NOMO-1 (cell line): Measurements from ENCODE around the gene MAT1A.

Experiments
- DNase-seq, 2 experiments: peaks; one replicate each; lab custom pipeline; 2025; ENCODE audit not compliant: unreplicated experiment in 2 of 2; lab: John Stamatoyannopoulos, UW

MAT1A gene

DNA sequence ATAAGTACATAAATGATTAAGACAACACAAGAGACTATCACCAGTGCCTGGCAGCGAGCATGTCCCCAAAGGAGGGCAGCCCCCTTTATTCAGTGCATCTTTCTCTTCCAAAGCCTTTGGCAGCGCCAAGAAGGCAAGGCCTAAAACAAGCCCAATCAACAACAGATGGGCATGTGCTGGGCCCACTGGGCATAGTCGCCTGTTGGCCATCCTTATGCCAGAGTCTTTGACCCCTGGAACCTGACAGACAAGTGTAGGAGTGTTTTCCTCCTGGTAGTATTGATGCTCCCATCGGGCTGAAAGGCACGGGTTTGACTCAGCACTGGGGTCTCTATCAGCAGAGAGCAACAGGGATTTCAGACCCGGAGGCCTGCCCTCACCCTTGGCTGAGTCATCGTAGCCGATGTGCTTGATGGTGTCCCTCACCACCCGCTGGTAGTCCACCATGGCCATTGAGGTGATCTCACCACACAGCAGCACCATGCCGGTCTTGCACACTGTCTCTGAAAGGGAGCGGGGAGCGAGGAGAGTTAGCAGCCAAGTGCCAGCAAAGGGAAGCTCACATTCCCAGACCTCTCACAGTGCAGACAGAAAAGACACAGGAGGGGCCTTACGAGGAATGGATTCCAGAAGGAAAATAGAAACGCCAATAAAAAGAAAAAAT, 5.8 kb downstream of the MAT1A start:
- no peak for DNase-seq

DNA sequence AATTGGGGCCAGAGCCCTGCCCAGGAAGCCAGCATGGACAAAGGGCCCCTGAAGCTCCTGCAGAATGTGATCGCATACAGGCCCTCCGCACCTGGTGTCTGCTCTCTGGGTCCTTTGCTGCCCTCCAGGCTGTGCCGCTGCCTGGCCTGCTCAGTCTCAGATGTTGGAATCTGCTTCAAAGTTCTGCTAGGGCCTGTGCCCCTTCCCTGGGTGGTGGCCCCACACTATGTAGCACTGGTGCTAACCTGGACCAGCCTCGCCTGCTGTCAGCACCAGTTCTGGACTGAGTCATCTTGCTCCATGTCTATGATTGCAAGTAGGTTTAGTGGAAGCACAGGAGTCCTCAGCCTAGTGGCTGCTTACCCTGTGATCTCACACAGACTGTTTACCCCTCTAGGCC, 6.3 kb downstream of the MAT1A start:
- no peak for DNase-seq

DNA sequence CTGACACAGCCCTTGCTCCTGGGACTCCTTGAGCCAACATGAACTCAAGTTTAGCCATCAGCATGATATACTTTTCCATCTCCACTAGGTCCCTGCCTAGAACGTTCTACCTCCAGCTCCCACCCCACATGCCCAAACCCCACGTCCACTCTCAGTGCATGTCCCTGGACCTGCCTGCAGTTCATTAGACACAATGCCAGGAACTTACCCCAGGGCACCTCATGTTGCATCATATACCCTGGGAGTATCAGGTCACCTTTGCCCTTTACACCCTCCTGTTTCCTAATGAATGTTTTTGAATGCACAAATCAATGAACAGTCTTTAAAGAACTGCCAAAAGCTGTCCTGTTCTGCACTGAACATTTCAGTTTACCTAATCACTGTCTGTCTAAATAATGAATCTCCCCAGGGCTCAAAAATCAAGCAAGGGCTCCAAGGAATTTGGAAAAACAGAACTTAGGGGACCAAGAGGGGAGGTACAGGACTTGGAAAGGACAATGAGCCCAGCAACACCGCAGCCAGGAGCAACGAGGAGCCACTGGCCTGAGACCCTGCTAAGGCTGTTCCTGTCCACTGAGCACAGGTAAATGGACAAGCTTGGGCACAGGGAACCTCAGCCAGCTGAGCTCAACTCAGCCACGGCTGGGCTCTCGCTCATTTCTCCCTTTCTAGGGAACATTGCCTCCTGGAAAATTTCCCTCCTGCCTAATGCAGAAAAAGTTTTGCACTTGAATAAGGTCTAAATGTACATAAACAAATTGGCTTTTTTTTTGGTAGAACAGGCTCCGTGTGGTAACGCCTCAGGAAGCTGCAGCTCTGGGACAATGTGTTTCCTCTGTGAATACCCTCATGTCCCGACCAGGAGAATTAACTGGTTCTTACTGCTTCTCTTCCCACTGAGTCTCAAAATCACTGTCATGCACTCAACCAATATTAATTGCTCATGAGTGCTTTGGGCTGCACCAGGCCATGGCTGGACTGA, 7.4 kb downstream of the MAT1A start:
- DNase-seq, result no peak

DNA sequence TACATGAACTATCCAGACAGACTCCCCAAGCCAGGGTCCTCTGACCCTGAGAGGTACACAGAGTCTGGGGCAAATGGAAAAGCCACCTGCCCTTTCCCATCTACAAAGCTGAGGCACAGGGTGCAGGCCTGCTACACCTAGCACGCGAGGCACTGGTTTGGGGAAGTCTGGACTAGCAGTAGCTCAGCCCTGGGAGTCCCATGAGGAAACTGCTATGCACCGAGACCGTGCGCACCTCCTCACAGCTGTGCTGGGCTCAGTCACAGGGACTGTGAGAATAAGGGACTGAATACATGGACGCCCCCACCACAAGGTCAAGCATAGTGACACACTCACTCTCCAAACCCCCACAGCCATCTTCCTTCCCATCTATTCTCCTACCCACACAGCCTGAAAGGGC, 8.2 kb downstream of the MAT1A start:
- DNase-seq, result no peak

DNA sequence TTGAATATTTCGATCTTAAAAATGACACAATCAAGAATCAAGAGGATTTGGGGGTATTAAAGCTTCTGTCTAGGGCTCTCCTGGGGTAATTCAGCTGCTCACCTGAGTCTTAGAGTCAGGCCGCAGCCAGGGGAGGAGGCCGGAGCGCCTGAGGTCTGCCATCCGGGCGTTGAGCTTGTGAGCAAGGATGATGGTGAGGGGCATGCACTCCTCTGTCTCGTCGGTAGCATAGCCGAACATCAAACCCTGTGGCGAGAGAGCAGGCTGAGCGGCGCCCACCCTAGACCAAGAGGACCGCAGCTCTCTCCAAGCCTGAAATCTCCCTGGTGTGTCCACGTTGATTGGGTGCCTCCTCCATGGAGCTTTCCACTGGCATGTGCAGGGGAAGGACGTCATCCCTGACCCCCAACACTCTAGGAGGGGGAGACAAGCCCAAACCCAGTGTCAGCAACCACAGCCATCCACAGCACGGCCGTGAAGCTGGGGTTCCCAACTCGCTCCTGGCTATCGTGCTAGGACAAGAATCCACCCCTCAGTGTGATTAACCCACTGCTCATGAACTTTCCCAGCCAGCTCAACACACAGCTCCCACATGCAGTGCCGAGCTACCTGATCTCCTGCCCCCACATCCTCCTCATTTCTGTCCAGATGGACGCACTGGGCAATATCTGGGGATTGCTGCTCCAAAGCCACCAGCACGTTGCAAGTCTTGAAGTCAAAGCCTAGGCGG, 9.2 kb downstream of the MAT1A start:
- DNase-seq, result no peak

DNA sequence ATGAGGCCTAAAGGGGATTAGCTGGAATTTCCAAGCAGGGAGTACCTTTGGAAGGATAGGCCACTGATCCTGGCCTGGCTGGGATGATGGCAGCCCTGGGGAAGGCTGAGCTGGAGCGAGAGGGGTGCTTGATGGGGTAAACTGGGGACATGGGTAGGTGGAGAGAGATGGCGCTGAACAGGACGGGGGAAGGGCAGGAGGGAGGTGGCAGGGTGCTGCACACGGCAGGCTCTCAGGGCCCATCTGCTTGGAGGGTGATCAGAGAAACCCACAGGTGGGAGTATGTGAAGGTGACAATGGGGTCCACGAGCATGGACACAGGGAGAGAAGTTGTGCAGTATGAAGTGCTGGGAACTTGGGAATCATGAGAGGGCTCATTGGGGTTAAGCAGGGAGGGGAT, 10.3 kb downstream of the MAT1A start:
- DNase-seq, result no peak

DNA sequence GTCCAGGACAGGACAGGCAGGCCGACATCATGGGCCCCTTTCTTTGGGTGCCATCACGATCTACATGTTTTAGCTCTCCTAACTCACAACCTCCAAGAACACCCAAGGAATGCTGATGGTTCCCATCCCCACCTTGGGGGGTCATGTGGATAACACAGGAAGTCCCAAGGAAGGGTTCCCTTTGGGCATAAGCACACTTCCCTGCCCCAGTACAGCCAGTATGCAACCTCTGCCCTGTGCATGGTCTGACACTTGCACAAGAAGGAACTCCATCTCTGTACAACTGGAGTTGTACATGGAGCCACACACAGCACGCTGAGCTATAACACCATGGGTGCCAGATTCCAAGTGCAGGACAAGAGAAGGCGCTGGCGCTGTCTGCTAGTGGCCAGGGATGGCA, 11.0 kb downstream of the MAT1A start:
- DNase-seq, result no peak

DNA sequence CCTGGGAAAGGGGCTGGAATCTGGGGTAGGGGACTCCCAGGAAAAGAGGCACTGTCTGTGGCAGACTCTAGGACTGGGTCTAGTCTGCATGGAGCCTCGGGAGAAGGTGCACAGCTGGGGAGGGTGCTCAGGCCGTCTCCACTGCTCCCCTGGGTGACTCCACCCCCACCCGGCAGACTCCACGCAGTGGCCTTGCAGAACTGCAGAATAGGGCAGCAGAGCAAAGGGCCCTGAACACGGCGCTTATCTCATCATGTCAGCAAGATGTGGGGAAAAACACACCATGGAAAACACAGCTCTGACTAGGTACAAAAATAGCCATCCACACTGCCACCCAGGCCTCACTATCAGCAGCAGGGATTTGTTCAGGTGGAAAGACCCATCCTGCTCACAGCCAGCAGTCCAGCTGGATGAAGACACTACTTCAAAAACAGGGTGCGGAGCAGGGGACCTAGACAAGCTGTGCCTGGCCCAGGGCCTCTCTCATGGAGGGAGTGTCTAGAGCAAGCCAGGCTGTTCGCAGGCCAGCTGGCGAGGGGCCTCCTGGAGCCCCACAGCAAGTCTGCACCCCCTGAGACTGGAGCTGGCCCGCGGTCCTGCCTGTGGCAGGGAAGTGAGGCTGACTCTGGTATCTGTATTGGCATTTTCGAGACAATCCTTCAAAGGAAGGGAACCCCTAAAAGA, 11.7 kb downstream of the MAT1A start:
- no peak for DNase-seq

DNA sequence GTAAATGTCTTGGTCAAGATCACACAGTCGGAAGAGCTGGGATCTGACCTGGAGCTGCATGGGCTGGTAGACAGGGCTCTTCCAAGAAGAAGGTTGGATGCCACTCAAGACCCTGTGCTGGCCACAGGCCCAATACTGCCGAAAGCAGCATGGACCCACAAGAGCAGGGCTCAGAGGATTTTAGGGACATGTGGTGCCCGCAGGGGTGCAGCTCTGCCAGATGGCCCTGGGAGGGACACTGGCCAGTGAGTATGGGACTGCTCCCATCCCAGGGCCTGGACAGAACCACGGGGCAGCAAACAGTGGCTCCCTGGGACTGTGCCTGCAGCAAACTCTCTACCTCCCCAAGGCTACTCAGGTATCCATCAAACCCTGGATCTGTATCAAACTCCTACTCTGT, 12.4 kb downstream of the MAT1A start:
- no peak for DNase-seq

DNA sequence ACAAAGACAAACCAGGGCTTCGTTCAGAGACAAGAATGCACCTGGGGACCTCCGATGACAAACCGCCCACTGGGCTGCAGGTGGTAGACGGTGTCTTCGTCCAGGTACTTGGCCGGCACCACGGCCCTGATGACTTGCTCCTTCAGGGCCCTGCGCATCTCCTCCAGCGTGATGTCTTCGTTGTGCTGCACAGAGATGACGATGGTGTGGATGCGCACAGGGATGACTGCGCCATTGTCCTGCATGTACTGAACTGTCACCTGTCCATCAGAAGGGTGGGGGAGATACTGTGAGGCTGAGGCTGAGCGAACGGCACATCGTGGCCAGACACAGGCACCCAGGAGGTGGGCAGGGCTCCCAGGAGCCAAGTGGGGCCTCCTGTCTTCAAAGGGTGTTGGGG, 13.1 kb downstream of the MAT1A start:
- no peak for DNase-seq

DNA sequence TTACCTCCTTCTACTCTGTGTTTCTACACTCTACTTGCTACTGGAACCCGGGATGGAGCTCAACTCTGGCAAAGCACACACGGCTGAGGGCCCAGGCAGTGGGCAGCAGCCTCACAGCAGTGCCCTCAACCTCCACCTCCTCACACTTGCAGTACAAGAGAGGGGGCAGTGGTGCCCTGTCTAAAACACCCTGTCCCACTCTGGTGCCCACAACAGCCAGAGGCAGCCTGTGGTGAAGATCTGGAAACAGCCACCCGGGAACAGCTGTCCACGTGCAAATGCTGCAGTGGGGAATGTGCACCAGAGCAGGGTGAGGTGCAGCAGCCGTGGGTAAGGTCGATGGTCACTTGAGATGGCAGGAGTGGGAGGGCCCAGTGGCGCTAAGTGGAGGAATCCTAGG, 13.7 kb downstream of the MAT1A start:
- DNase-seq, result no peak

DNA sequence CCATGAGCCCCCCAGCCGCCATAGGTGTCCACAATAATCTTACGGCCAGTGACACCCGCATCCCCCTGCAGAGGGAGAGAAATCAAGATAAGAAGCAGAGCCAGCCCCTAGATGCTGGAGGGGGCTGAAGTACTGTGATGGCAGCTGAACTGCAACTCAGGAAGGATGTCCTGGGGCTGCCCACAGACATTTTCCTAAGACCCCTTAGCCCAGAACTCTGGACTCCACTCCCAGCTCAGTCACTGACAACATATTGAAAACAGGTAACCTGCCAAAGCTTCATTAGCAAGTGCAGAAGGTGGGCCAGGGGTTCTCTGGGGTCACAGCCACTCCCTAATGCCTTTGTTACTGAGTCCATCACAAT, 14.3 kb downstream of the MAT1A start:
- DNase-seq, result no peak

DNA sequence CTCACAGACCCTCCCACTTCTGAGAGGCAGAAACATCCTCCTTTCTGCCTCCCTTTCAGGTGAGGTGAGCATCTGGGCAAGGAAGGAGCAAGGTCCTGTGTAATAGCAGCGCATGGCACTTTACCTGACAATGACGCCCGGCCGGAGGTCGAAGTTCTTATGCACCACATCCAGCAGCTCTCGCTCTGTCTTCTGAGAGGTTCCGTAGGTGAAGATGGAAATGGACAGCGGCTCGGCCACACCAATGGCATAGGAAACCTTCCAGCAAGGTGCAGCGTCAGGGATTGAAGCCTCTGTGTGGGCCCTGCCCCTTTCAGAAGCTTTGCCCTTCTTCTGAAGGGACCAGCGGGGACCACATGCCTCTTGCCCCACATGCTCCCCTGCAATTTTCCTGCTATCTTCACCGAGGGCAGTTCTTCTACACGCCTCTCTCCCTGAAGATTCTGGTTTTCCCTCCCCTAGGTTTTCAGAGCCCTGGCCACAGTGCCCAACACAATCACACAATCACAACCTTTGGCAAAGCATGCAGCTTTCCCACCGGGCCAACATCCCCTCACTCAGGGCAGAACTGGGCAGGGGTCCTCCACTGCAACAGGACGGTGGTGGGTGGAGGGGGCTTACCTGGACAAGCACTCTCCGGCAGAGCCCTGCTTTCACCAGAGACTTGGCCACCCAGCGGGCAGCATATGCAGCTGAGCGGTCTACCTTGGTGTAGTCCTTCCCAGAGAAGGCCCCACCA, 14.9 kb downstream of the MAT1A start:
- no peak for DNase-seq

DNA sequence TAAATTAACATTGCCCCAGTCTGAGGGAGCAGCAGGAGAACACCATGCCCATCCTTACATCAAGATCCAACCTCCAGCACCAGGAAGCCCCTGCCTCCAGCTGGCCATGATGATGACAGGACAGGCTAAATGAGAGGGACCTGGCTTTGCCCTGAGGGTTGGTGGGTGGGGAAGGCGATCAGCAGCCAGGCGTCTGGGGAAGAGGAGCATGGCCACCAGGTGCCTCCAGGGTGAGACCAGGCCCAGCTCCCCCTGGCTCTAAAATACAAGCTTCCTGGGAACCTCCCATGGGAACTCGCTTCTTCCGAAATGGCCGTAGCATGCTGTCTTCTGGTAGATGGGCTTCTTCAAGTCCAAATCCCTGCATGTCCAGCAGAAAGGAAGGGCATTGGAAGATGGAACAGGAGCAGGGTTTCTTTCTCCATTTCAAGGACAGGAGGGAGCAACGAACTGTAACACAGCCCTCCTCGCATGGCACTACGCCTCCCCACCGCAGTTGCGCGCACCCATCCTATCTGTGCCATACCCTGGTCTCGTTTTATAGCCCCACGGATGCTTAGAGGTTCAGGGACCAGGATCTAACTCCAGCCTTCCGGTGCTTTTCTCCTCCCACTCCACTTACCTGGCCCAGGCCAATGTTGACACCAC, 15.8 kb downstream of the MAT1A start:
- DNase-seq, result no peak

DNA sequence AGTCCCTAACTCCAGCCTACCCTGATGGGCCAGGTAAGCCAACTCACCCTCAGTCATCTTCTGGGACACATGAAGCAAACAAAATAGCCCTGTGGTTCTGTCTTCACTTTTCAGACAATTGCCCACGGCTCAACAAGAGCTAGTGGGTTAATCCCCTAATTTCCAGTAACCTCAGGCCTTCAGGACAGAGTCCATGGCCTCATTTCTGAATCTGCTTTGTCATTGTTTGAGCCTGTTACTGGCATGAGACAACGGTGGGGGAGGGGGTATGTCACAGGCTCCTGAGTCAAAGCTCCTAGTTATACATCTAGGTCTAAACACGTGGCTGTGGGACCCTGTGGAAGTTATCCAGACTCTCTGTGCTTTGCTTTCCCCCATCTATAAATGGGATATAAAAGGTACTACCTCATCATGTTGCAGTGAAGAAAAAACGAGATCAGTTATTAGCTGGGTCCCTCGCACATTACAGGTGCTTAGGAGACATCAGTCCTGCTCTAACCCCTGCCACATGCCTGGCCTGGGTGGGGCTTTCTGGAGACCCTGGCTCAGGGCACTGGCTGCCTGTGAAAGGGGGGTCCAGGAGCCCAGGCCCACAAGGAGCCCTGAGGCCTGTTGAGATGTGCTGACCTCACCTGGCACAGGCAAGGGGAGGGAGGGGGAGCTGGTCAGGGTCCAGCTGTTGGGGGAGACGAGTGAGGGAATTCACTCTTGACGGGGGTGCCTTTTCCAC, 16.5 kb downstream of the MAT1A start:
- DNase-seq, result peak in 1 of 2 experiments; percentile 3

DNA sequence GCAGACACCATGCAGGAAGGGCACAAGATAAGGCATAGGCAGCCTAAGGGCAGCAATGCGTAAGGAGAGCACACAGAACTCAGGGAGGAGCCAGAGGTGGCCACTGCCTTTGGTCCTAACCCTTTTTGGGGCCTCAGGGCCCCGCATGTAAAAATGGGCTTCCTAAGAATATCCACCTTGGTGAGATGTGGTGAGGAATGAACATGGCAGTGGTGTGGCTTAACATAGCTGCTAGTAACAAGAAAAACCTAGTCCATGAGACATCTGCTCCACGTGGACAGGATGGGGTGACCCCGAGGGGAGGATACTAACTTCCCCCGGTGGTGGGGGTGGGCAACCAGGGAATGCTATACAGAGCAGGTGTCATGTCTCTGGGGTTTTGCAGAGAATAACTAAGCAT, 18.0 kb downstream of the MAT1A start:
- DNase-seq, result no peak

DNA sequence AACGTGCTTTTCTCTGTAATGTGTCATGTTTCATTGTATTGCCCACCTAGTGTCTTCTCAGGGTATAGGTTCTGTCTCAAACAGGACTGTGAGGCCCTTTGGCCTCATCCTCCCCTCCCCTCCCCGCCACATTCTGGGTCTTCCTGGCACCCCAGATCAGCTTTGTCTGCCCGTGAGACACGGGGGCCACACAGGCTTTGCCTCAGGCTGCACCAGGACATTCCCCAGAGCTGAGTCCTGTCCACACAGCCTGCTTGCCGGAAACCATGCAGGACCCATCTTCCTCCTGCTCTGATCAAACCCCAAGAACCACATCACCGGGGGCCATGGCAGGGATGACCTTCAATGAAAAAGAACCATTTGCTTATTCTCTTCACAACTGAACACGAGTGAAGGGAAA, 18.6 kb downstream of the MAT1A start:
- DNase-seq, result no peak

DNA sequence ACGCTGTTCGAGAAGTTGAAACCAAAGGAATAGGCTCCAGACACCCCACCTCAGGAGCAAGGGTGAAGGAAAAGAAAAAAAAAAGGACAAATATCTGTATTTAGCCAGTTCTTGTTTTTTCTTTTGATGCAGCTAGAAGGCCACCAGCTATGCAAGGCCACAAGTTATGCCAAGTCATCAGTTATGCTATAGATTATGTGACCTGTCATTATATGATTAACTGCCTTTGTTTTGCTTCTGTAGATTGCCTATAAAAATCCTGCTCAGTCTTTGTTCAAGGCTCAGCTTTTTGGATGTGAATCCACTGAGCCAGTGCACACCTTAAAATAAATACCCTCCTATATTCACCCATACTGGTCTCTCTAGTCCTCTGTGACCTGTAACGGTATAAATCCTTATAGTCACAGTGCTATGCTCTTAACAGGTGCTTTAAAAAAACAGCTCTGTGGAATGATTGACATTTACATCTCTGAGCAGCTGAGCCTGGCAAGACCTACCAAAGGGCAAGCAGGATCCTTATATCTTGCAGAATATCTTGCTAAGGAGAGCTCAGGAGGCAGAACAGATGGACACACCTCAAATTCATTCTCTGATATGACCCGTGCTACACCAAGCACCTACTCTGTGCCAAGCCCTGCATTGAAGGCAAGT, 20.4 kb downstream of the MAT1A start:
- DNase-seq, result no peak

DNA sequence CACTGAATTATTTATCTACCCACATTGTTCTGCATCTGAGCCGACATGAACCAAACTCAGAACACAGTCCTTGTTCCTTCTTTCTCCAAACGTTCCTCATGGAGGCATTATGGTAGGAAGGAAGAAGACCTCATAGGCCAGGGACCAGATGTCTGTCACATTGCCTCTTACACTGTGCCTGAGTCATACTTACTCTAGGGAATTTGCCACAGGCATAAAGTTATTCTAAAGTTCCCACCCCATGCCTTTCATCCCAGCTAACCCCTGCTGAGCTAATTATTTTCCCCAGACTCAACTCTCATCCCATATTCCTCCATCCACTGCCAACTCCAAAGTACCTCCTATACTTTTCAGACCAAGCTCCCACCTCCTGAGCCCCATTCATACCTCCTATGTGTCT, 21.2 kb downstream of the MAT1A start:
- no peak for DNase-seq
